Epithelial cell of proximal tubule (primary cell): Measurements from ENCODE around the gene TP73. TPM values are rescaled to one million over a fixed set of nuclear protein-coding genes. Genes with fewer than 3 reads are reported as not detected.

Experiments
- DNase-seq: peaks from one replicate; pipeline ENCODE4 v3.0.0-alpha.2; 2011; ENCODE audit warnings: low read depth
- H3K4me3 ChIP-seq: 2 replicates; pipeline ENCODE4 v1.5.1; 2011; ENCODE audit warnings: low read depth, mild to moderate bottlenecking, low read length
- CTCF ChIP-seq: conservative IDR thresholded peaks from 2 replicates; pipeline ENCODE4 v1.5.1; 2012; ENCODE audit warnings: low read depth, mild to moderate bottlenecking, low read length
- total RNA-seq: library from RNA; depleted of rRNA; stranded (reverse); fragments of >200 nt; gene quantifications from 2 replicates; pipeline ENCODE4 v1.2.3, GENCODE V29; 2015

Gene TP73
- total RNA-seq, 1 donor from 2014 or later, result not detected

- no peak for TF ChIP-seq CTCF
- no peak overlapping the region for H3K4me3 ChIP-seq
- DNase-seq, result no peak
These were observed 30.9 kb downstream of the TP73 start for GRCh38 chr1:3683197-3683596.

DNA sequence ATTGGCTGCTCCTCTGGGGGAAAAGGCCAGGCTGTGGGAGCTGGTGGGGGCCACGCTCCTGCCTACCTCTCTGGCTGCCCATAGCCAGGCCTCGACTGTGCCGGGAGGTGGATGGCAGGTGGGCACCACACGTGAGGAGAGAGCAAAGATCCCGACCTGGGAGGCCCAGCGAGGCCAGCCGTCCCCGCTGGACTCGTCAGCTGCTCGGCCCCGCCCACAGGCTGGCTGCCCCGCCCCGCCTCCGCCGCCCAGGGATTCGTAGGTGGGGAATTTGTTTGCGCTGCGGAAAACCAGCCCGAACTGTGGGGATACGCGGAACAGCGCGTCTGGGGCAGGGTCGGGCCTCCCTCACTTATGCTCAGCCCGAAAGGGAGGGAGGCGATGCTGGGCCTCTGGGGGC lies 31.7 kb downstream of the TP73 start:
- DNase-seq, result no peak
- H3K4me3 ChIP-seq, result no peak overlapping the region
- no peak for TF ChIP-seq CTCF

DNA sequence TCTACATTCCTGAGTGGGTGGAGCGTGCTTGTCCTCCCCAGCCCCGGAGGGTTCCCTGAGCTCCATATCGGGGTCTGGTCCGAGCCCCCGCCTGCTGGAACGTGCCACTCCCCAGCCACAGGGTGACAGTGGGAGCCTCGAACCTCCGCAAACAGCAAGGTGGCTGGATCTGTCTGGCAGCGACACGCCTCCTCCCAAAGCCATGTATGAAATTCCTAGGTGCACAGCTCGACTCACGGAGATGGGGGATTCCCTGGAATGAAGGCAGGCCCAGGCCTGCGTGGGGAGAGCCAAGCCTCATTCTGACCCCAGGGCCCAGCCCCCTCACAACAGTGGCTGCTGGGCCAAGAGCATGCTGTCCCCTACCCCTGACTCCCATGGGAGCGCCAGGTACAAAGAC lies 32.9 kb downstream of the TP73 start:
- no peak for TF ChIP-seq CTCF
- no peak overlapping the region for H3K4me3 ChIP-seq
- no peak for DNase-seq

GRCh38 chr1:3685906-3686305 lies 33.6 kb downstream of the TP73 start:
- no peak for TF ChIP-seq CTCF
- no peak for DNase-seq
- no peak overlapping the region for H3K4me3 ChIP-seq

DNA sequence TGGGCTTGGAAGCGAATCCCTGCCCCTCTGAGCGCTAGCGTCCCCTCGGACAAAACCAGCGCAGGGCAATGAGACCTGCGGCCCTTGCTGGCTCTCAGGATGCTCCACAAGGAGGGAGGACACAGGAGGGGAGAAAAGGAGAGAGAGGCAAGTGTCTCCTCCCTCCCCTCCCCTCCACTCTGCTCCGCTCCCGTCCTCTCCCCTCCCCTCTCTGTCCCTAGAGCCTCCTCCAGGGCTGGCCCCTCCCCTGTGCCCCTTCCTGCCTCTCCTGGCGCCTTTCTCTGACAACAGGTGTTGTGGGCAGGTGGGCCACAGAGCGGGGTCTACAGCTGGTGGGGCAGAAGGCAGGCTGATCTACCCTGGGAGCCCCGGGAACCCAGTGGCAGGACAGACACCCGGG lies 35.2 kb downstream of the TP73 start:
- TF ChIP-seq CTCF, result no peak
- DNase-seq, result no peak

DNA sequence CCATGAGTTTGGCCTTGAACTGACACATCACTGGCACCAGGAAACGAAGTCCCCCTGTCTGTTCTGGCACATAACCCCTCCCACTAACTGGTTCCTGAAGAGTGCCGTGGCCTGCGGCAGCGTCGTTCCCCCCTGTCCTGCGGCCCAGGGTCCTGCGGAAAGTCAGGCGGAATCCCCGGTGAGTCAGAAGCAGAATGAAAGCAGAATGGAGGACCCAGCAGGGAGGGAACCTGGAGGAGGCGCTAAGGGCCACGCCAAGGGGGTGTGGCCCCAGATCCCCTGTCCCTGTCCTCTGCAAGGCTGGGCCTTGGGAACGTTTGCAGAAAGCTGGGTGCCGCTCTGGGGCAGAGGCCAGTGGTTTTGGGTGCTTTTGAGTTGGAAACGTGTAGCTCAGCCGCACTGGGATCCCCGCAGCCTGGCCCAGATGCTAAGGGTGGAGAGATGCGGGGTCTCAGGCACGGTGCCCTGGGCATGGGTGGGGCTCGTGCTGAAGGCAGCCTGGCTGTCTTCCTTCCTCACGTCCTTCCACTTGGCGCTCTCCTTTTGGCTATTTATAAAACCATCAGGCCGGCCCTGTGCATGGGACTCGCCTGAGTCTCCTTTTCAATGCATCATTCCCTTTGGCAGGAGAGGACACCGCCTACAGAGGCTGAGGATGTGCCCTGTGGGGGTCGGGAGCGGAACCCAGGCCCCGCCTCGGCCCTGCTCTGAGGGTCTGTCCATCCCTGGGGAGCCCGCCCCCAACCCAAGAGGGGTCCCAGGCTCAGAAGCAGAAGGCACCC lies 36.2 kb downstream of the TP73 start:
- no peak for DNase-seq
- H3K4me3 ChIP-seq, result no peak overlapping the region
- TF ChIP-seq CTCF, result no peak

More for the DNA sequence above, 35.2 kb downstream of the TP73 start:
- no peak overlapping the region for H3K4me3 ChIP-seq

GRCh38 chr1:3689138-3689750 lies 36.9 kb downstream of the TP73 start:
- no peak for TF ChIP-seq CTCF
- DNase-seq, result no peak
- no peak overlapping the region for H3K4me3 ChIP-seq
